ENCODE results near the gene HINT1. TPM values are rescaled to one million over a fixed set of nuclear protein-coding genes. Genes with fewer than 3 reads are reported as not detected.

Gene HINT1
- total and polyA plus RNA-seq, 9 of the 15 experiments (the other 6 are each of a cell fraction or from before 2014, with no cell fraction given) = 296 to 1,027 (median 500) TPM

DNA sequence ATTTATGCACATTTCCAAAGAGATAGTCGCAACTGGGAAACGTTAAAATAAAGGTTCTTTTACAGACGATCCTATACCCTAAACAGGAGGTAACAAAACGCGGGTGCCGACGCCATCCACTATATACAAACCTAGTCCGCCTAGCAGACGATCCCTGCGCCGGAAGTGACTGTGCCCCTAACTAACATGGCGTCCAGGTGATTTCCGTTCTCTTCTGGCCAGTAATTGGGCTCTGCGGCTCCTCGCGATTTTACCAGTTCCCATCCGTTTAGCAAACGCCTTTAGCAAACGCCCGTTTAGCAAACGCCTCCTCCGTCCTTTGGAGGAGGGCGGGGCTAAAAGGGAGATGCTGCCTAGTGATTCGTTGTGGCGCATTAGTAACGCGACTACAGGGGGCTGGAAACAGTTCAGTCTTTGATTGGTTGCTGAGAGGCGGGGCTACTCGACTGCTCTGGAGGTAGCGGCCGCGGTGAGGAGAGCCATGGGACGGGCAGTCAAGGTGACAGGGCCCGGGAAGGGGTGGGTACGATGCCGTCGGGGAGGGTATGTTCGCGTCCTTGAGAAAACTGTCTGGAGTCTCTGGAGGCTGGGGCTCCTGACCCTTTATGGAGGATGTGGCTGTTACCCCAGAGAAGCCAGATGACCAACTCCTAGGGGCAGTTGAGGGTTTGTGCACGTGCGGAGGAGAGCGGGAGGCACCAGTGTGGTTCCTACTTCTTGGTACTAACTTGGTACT, 5.7 kb upstream of the HINT1 start, which contains the start of gene LYRM7 (continued):
- TF ChIP-seq TAL1 (IDR thresholded peaks at IDR 0.05) (no peak), SMAD1 (IDR thresholded peaks at IDR 0.05; ENCODE audit: low read depth, low read length, partially characterized antibody) (no peak), SIN3A (IDR thresholded peaks at IDR 0.05; ENCODE audit: borderline replicate concordance in 2 of 2, control insufficient read depth in 1 of 2, low read depth in 2 of 2, low read length in 2 of 2) (peak in 1 of 2 experiments; percentile 90; a peak in 1 of 4 replicates), KLF16 (IDR thresholded peaks at IDR 0.05) (no peak), PRMT5 (CRISPR knock-in tag; IDR thresholded peaks at IDR 0.05) (no peak), ZNF24 (IDR thresholded peaks at IDR 0.05) (no peak), CBFA2T2 (conservative IDR thresholded peaks at IDR 0.05) (no peak), SREBF1 (IDR thresholded peaks at IDR 0.05; ENCODE audit: borderline replicate concordance, low read depth, low read length) (no peak), ZFP1 (CRISPR knock-in tag; IDR thresholded peaks at IDR 0.05) (0 out of 2 replicates have a peak, but pooled peaks have one; percentile 40), CBFA2T3 (IDR thresholded peaks at IDR 0.05) (no peak), SRSF1 (IDR thresholded peaks at IDR 0.05; ENCODE audit: low read depth, low read length) (no peak), MED1 (CRISPR knock-in tag; IDR thresholded peaks at IDR 0.05; ENCODE audit: borderline replicate concordance) (no peak), IFI16 (CRISPR knock-in tag; IDR thresholded peaks at IDR 0.05) (no peak), ZNF140 (CRISPR knock-in tag; IDR thresholded peaks at IDR 0.05) (no peak), HNRNPH1 (optimal IDR thresholded peaks at IDR 0.05; ENCODE audit: low read depth, low read length) (no peak)
- TF ChIP-seq, protein P1, sequence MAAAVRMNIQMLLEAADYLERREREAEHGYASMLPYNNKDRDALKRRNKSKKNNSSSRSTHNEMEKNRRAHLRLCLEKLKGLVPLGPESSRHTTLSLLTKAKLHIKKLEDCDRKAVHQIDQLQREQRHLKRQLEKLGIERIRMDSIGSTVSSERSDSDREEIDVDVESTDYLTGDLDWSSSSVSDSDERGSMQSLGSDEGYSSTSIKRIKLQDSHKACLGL (CRISPR knock-in tag; IDR thresholded peaks at IDR 0.05; ENCODE audit: borderline replicate concordance, poor library complexity, severe bottlenecking) = no peak
- TF ChIP-seq, protein P2, sequence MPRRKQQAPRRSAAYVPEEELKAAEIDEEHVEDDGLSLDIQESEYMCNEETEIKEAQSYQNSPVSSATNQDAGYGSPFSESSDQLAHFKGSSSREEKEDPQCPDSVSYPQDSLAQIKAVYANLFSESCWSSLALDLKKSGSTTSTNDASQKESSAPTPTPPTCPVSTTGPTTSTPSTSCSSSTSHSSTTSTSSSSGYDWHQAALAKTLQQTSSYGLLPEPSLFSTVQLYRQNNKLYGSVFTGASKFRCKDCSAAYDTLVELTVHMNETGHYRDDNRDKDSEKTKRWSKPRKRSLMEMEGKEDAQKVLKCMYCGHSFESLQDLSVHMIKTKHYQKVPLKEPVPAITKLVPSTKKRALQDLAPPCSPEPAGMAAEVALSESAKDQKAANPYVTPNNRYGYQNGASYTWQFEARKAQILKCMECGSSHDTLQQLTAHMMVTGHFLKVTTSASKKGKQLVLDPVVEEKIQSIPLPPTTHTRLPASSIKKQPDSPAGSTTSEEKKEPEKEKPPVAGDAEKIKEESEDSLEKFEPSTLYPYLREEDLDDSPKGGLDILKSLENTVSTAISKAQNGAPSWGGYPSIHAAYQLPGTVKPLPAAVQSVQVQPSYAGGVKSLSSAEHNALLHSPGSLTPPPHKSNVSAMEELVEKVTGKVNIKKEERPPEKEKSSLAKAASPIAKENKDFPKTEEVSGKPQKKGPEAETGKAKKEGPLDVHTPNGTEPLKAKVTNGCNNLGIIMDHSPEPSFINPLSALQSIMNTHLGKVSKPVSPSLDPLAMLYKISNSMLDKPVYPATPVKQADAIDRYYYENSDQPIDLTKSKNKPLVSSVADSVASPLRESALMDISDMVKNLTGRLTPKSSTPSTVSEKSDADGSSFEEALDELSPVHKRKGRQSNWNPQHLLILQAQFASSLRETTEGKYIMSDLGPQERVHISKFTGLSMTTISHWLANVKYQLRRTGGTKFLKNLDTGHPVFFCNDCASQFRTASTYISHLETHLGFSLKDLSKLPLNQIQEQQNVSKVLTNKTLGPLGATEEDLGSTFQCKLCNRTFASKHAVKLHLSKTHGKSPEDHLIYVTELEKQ (CRISPR knock-in tag; IDR thresholded peaks at IDR 0.05) = no peak
- TF ChIP-seq, protein P3, sequence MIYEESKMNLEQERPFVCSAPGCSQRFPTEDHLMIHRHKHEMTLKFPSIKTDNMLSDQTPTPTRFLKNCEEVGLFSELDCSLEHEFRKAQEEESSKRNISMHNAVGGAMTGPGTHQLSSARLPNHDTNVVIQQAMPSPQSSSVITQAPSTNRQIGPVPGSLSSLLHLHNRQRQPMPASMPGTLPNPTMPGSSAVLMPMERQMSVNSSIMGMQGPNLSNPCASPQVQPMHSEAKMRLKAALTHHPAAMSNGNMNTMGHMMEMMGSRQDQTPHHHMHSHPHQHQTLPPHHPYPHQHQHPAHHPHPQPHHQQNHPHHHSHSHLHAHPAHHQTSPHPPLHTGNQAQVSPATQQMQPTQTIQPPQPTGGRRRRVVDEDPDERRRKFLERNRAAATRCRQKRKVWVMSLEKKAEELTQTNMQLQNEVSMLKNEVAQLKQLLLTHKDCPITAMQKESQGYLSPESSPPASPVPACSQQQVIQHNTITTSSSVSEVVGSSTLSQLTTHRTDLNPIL (CRISPR knock-in tag; IDR thresholded peaks at IDR 0.05) = no peak
- TF ChIP-seq, protein P4, sequence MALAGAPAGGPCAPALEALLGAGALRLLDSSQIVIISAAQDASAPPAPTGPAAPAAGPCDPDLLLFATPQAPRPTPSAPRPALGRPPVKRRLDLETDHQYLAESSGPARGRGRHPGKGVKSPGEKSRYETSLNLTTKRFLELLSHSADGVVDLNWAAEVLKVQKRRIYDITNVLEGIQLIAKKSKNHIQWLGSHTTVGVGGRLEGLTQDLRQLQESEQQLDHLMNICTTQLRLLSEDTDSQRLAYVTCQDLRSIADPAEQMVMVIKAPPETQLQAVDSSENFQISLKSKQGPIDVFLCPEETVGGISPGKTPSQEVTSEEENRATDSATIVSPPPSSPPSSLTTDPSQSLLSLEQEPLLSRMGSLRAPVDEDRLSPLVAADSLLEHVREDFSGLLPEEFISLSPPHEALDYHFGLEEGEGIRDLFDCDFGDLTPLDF (CRISPR knock-in tag; IDR thresholded peaks at IDR 0.05) = no peak

Data from K562 (cell line).